ENCODE measurements around the gene PDLIM5.
"Not testable (repeated sequence)": the region's sequence is repeated elsewhere in the genome, so short reads cannot be mapped to it uniquely, and the experiment has no call there.

PDLIM5 gene

GRCh38 chr4:94650134-94650495 lies 198.4 kb downstream of the PDLIM5 start:
- no peak for DNase-seq (ENCODE audit: low read depth)

- no peak for DNase-seq (ENCODE audit: low read depth)
These were observed 198.9 kb downstream of the PDLIM5 start for GRCh38 chr4:94650690-94651089.

DNA sequence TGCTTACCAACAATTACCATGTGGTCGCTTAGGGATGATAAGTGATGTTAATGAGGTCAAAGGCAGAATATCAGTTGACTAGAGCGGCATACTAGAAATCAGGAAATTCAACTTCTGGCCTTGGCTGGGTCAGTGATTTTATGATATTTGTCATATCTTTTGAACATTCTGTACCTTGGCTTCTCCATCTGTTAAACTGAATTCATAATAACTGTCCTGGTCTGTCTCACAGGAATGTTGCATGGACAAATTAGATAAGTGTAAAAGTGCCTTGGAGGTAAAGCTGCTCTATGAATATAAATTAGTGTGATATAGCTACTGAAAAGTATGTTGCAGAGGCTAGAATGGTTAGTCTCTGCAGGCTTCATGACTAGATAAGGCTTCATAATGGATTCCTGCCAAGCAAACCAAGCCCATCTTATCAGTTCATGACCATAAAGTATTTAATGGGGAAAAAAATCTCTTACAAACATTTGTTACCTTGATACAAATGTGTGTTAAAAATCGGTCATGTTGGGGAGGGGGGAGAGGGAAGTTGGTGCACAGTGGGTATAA lies 201.4 kb downstream of the PDLIM5 start:
- DNase-seq (ENCODE audit: low read depth), result no peak

GRCh38 chr4:94653984-94654609 lies 202.4 kb downstream of the PDLIM5 start:
- no peak for DNase-seq (ENCODE audit: low read depth)

DNA sequence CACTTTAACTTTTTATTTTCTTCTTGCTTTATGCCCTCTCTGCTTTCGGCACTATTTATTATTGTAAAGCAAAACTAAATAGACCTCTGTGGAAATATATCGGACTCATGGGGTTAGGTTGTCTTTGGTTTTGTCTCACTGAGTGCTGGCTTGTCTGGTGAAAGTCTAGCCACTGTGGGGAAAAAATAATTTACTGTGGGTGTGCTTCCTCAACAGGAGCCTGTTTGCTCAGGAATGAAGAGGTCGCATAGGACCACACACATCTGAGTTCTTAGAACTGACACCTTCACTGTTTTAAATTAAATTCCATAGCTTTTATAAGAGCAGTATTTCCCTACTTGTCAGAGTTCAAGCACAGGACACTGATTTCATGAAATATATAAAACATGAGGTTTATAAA lies 203.0 kb downstream of the PDLIM5 start:
- no peak for DNase-seq (ENCODE audit: low read depth)

GRCh38 chr4:94660614-94661013 lies 208.9 kb downstream of the PDLIM5 start:
- DNase-seq (ENCODE audit: low read depth), result no peak

DNA sequence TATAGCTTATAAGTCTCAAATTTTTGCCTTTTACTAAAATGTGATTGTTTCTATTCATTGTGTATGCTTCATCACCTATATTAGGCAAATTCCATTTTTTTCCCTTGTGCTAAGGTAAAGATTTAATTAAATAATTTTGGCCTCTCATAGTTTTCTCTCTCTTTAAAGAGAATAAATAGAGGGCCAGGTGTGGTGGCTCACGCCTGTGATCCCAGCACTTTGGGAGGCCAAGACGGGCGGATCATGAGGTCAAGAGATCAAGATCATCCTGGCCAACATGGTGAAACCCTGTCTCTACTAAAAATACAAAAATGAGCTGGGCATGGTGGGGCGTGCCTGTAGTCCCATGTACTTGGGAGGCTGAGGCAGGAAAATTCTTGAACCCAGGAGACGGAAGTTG lies 213.3 kb downstream of the PDLIM5 start:
- DNase-seq (ENCODE audit: low read depth), result not testable (repeated sequence)

DNA sequence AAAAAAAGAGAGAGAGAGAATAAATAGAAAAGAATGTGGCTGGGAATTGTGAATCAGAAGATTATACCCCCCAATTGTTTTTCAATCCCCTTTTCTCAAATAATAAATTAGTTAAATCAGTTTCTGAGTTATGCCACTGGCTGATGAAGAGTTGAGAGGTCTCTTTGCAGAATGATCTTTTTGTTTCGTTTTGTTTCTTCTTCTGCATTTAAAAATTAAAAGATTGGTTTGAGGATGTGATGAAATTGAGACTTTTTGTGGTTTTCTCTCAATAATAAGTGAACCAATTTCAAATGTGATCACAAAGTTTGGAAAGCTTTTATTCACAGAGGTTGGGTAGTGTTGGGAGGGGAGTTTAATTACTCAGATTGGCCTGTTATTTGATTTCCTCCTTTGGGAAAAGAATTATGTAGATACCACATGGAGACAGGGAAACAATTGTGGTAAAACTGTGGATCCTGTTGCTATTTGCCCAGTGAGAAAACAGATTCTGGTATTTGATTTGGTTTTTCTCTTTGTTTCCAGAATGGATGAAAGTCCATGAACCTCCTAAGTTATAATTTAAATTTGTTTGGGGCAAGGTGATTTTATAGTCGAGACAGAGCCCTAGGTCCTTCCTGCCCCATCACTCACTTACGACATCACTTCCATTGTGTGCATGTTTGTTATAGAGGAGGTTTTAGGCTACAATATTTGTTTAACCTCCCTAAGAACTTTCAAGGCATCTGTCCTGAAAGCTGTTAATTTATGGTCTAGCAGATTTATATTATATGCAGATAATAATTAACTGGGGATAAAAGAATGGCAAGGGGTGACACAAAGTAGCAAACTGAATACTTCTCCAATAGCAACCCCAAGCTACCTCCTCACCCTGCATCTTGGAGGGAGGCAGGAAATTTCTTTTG lies 214.0 kb downstream of the PDLIM5 start:
- DNase-seq (ENCODE audit: low read depth), result no peak

DNA sequence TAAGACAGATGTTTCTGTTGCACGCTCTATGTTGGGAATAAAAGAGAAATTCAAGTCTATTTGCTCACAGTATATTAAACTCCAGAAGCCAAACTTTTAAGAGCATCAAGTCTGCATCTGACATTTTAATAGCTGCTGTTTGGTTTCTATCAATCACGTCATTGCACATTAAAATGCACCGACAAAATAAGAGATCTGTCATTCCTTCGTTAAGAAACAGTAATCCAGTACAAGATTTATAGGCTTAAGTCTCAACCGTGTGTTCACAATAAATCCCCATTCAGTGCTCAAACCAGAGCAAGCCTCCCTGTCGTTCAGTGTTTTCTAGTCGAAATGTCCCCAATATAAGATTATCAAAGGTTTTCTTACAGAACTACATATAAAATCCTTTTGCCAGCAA lies 217.0 kb downstream of the PDLIM5 start:
- no peak for DNase-seq (ENCODE audit: low read depth)

- DNase-seq (ENCODE audit: low read depth), result no peak
These were observed 218.2 kb downstream of the PDLIM5 start for GRCh38 chr4:94669672-94670664.

DNA sequence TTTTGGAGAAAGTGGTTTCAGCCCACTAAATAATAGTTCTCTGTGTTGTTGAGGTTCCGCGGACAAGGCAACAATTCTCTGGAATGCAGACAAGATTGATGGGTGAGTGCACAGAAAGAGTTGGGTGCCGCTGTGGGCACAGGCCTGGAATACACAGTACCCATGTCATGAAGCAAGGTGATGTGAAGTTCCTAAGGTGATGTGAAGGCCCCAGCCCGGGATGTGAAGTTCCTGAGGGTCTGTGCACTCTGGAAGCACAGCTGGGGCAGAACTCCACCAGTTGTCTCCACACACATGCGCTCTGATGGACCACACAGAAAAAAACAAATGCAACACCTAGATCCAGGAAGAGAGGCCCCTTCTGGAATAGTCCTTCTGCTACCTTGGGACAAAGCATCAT lies 219.4 kb downstream of the PDLIM5 start:
- DNase-seq (ENCODE audit: low read depth), result no peak

- DNase-seq (ENCODE audit: low read depth), result no peak
These were observed 222.2 kb downstream of the PDLIM5 start for GRCh38 chr4:94673961-94674360.

GRCh38 chr4:94676970-94677369 lies 225.2 kb downstream of the PDLIM5 start:
- DNase-seq (ENCODE audit: low read depth), result no peak

DNA sequence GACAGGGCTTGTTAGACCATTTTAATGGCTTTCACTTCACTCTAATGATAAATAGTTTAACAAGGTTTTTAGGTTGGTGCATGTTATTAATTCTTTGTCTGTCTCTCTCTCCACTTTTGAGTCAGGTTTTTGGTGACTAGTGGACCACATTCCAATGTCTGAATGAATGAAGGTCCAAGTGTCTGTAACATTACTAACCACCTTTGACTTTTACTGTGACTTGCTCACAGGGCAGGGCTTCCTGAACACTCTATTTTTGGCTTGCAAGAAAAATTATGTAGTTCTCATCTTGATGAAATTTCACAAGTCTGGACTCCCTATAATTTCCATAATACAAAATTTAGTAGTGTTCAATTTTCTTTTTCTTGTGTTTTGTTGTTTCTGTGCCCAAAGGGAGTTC lies 227.2 kb downstream of the PDLIM5 start:
- DNase-seq (ENCODE audit: low read depth), result no peak

- no peak for DNase-seq (ENCODE audit: low read depth)
These were observed 228.6 kb downstream of the PDLIM5 start for GRCh38 chr4:94680176-94680862.

- DNase-seq (ENCODE audit: low read depth), result no peak
These were observed 234.3 kb downstream of the PDLIM5 start for GRCh38 chr4:94686086-94686485.

- no peak for DNase-seq (ENCODE audit: low read depth)
These were observed 237.6 kb downstream of the PDLIM5 start for GRCh38 chr4:94689155-94689860.

DNA sequence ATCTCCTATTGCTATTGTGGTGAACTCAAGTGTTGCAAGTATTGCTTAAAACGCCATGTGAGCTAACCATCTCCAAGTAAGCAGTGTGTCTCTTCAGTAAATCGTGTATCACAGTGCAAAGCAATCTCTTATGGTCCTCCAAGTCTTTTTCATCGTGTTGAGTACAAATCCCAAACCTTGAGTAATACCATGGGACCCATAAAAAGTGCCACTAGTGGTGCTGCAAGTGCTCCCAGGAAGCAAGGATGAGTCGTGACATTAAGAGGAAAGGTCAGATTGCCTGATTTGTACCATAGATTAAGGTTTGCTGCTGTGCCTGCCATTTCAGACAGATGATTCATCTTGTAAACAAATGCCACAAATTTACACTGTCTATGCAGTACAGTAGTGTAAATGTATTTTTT lies 239.1 kb downstream of the PDLIM5 start:
- no peak for DNase-seq (ENCODE audit: low read depth)

- no peak for DNase-seq (ENCODE audit: low read depth)
These were observed 239.8 kb downstream of the PDLIM5 start for GRCh38 chr4:94691552-94691951.

- no peak for DNase-seq (ENCODE audit: low read depth)
These were observed 243.6 kb downstream of the PDLIM5 start for GRCh38 chr4:94695384-94695783.

- DNase-seq (ENCODE audit: low read depth), result no peak
These were observed 246.4 kb downstream of the PDLIM5 start for GRCh38 chr4:94698187-94698586.
